Measurements from ENCODE around the gene NDUFV1. TPM values are rescaled to one million over a fixed set of nuclear protein-coding genes. Genes with fewer than 3 reads are reported as not detected.

NDUFV1 gene
- polyA plus RNA-seq, 1 of the 3 experiments (the other 2 are of a cell fraction), result 278 TPM

DNA sequence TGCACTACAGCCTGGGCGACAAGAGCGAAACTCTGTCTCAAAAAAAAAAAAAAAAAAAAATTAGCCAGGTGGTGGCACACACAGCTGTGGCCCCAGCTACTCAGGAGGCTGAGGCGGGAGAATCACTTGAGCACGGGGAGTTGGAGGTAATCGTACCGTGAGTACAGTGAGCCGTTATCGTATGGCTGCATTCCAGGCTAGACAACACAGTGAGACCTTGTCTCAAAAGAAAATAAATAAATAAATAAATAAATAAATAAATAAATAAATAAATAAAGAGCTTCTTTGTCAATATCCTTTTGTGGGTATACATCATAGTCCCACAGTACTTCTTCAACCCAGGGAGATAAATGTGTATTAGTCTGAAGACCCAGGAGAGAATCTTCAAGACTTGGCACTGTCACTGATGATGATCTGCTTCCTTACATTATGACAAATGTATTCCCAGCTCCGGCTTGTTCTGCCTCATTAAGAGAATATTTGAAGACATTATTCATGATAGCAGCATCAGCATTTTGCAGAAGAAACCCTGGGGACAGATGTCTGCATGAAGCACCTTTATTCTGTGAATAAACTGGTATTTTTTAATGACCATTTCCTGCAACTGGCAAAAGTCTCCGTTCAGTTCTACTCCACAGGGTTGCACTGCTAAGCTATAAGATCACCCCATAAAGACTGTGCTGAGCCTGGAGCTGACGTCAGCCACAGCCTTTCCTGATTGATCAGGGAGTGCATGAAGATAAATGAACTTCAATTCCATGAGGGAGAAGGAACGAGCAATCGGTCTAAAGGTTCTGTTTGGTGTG lies 45.4 kb downstream of the NDUFV1 start:
- Histone ChIP-seq H3K27me3 (ENCODE audit: insufficient read depth) (no peaks in the 10 kb centered on the region), H3K27ac (ENCODE audit: low read depth in 2 of 2, low read length in 1 of 2) (no peak overlapping the region), H3K4me1 (ENCODE audit: control insufficient read depth in 1 of 2, insufficient read depth in 2 of 2, low read depth in 1 of 2, low read length in 1 of 2) (no peaks in the 10 kb centered on the region; a peak in 1 of 4 replicates), H3F3A (replicated peaks; ENCODE audit: insufficient read depth) (no peaks in the 10 kb centered on the region), H3K9ac (no peak overlapping the region), H3K4me3 (ENCODE audit: low read depth in 2 of 2, low read length in 1 of 2) (no peak overlapping the region), H2AFZ (ENCODE audit: low read depth) (no peak overlapping the region), H4K20me1 (ENCODE audit: insufficient read depth) (no peaks in the 10 kb centered on the region), H3K9me3 (no peaks in the 10 kb centered on the region), H3K9me2 (no peaks in the 10 kb centered on the region), H3K79me2 (ENCODE audit: insufficient read depth) (no peaks in the 10 kb centered on the region), H3K36me3 (replicated peaks in 1 of 2; ENCODE audit: control insufficient read depth in 1 of 2, insufficient read depth in 2 of 2, low read length in 1 of 2) (no peaks in the 10 kb centered on the region), H3K4me2 (no peak overlapping the region)
- WGBS (ENCODE audit: low lambda C conversion rate), result 35% methylated on average over 13 of the region's 13 CpGs
- no peak for DNase-seq
- ChIA-PET POLR2A (no interaction called here), CTCF (interaction anchor here (0.8 to 21.6 kb wide), 2 partner anchors 17 to 38 kb away, joined by 3 to 308 read pairs (median 5); partner anchors contain the start of genes NUDT8 and TBX10)
- TF ChIP-seq RAD21 (IDR thresholded peaks at IDR 0.05; ENCODE audit: low read length) (no peak), ELF1 (IDR thresholded peaks at IDR 0.05) (no peak), FOXJ3 (CRISPR knock-in tag; IDR thresholded peaks at IDR 0.05) (no peak), NRF1 (IDR thresholded peaks at IDR 0.05; ENCODE audit: low read depth, low read length) (no peak), SIN3A (IDR thresholded peaks at IDR 0.05; ENCODE audit: borderline replicate concordance, low read depth, low read length) (no peak)
- TF ChIP-seq, protein P1, sequence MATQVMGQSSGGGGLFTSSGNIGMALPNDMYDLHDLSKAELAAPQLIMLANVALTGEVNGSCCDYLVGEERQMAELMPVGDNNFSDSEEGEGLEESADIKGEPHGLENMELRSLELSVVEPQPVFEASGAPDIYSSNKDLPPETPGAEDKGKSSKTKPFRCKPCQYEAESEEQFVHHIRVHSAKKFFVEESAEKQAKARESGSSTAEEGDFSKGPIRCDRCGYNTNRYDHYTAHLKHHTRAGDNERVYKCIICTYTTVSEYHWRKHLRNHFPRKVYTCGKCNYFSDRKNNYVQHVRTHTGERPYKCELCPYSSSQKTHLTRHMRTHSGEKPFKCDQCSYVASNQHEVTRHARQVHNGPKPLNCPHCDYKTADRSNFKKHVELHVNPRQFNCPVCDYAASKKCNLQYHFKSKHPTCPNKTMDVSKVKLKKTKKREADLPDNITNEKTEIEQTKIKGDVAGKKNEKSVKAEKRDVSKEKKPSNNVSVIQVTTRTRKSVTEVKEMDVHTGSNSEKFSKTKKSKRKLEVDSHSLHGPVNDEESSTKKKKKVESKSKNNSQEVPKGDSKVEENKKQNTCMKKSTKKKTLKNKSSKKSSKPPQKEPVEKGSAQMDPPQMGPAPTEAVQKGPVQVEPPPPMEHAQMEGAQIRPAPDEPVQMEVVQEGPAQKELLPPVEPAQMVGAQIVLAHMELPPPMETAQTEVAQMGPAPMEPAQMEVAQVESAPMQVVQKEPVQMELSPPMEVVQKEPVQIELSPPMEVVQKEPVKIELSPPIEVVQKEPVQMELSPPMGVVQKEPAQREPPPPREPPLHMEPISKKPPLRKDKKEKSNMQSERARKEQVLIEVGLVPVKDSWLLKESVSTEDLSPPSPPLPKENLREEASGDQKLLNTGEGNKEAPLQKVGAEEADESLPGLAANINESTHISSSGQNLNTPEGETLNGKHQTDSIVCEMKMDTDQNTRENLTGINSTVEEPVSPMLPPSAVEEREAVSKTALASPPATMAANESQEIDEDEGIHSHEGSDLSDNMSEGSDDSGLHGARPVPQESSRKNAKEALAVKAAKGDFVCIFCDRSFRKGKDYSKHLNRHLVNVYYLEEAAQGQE (IDR thresholded peaks at IDR 0.05; ENCODE audit: low read depth, low read length), result no peak
- TF ChIP-seq, protein P2, sequence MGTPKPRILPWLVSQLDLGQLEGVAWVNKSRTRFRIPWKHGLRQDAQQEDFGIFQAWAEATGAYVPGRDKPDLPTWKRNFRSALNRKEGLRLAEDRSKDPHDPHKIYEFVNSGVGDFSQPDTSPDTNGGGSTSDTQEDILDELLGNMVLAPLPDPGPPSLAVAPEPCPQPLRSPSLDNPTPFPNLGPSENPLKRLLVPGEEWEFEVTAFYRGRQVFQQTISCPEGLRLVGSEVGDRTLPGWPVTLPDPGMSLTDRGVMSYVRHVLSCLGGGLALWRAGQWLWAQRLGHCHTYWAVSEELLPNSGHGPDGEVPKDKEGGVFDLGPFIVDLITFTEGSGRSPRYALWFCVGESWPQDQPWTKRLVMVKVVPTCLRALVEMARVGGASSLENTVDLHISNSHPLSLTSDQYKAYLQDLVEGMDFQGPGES (IDR thresholded peaks at IDR 0.05; ENCODE audit: low read depth, low read length), result no peak

DNA sequence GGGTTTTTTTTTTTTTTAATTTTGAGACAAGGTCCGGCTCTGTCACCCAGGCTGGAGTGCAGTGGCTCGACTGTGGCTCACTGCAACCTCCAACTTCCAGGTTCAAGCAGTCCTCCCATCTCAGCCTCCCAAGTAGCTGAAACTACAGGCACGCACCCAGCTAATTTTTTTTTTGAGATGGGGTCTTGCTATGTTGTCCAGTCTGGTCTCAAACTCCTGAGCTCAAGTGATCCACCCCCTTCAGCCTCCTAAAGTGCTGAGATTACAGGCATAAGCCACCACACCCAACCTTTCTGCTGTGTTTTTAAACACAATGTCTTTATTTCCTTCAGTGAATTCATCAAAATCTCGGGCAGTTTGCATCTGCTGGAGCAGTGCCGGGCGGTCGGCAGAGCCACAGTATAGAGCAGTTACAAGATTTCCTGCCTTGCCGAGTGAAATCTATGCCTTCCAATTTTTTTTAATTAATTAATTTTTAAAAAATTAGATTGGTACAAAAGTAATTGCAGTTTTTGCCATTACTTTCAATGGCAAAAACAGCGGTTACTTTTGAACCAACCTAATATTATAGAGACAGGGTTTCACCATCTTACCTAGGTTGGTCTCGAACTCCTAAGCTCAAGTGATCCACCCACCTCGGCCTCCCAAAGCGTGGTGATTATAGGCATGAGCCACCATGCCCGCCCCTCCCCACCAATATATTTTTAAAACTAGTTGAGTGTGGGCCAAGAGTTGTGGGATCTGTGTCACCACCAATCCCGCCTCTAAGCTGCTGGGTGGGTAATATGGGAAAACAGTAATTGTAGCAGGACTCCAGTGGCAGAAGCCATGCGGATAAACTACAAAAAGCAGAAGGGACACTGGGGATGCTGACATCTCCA lies 46.5 kb downstream of the NDUFV1 start:
- Histone ChIP-seq H3K27me3 (ENCODE audit: insufficient read depth) (no peaks in the 10 kb centered on the region), H3K4me3 (ENCODE audit: low read depth in 2 of 2, low read length in 1 of 2) (no peak overlapping the region), H3K9me2 (no peaks in the 10 kb centered on the region), H3K79me2 (ENCODE audit: insufficient read depth) (no peaks in the 10 kb centered on the region), H3K4me1 (ENCODE audit: control insufficient read depth in 1 of 2, insufficient read depth in 2 of 2, low read depth in 1 of 2, low read length in 1 of 2) (no peaks in the 10 kb centered on the region; a peak in 1 of 4 replicates), H4K20me1 (ENCODE audit: insufficient read depth) (no peaks in the 10 kb centered on the region), H3K4me2 (no peak overlapping the region), H3K36me3 (replicated peaks in 1 of 2; ENCODE audit: control insufficient read depth in 1 of 2, insufficient read depth in 2 of 2, low read length in 1 of 2) (no peaks in the 10 kb centered on the region), H3K9ac (no peak overlapping the region), H3K9me3 (no peaks in the 10 kb centered on the region), H2AFZ (ENCODE audit: low read depth) (no peak overlapping the region), H3F3A (replicated peaks; ENCODE audit: insufficient read depth) (no peaks in the 10 kb centered on the region), H3K27ac (ENCODE audit: low read depth in 2 of 2, low read length in 1 of 2) (no peak overlapping the region)
- ChIA-PET CTCF (interaction anchor here (21.6 kb wide), 1 partner anchor 18 kb away, joined by 308 read pairs; the partner anchor contains the start of genes NUDT8 and TBX10), POLR2A (no interaction called here)
- TF ChIP-seq, protein P3, sequence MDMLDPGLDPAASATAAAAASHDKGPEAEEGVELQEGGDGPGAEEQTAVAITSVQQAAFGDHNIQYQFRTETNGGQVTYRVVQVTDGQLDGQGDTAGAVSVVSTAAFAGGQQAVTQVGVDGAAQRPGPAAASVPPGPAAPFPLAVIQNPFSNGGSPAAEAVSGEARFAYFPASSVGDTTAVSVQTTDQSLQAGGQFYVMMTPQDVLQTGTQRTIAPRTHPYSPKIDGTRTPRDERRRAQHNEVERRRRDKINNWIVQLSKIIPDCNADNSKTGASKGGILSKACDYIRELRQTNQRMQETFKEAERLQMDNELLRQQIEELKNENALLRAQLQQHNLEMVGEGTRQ (IDR thresholded peaks at IDR 0.05; ENCODE audit: borderline replicate concordance, low read depth, low read length), result no peak
- no peak for TF ChIP-seq CHD2 (IDR thresholded peaks at IDR 0.05; ENCODE audit: low read length, partially characterized antibody)
- TF ChIP-seq, protein P4, sequence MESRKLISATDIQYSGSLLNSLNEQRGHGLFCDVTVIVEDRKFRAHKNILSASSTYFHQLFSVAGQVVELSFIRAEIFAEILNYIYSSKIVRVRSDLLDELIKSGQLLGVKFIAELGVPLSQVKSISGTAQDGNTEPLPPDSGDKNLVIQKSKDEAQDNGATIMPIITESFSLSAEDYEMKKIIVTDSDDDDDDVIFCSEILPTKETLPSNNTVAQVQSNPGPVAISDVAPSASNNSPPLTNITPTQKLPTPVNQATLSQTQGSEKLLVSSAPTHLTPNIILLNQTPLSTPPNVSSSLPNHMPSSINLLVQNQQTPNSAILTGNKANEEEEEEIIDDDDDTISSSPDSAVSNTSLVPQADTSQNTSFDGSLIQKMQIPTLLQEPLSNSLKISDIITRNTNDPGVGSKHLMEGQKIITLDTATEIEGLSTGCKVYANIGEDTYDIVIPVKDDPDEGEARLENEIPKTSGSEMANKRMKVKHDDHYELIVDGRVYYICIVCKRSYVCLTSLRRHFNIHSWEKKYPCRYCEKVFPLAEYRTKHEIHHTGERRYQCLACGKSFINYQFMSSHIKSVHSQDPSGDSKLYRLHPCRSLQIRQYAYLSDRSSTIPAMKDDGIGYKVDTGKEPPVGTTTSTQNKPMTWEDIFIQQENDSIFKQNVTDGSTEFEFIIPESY (IDR thresholded peaks at IDR 0.05; ENCODE audit: borderline replicate concordance, low read depth), result no peak
- 46% methylated on average over 15 of the region's 15 CpGs for WGBS (ENCODE audit: low lambda C conversion rate)
- no peak for DNase-seq
